Thoracic aorta (tissue), 2 donors: ENCODE data around the gene MSI2. TPM values are rescaled to one million over a fixed set of nuclear protein-coding genes. Genes with fewer than 3 reads are reported as not detected.

Source experiments
- ATAC-seq: fragments of 150-250 bp; one replicate; pipeline ENCODE4 v1.8.0; 2017; ENCODE audit warnings: low read depth; ENCODE audit not compliant: insufficient number of reproducible peaks, low FRiP score
- DNase-seq: peaks from one replicate; pipeline ENCODE4 v3.0.0-alpha.2; 2020; ENCODE audit warnings: low spot score
- H3K27ac ChIP-seq, 2 donors: fragments of 200-600 bp; sonication (generic); 1 replicate in 1 of 2; 2 replicates in 1 of 2; pipeline ENCODE4 v1.5.1; 2016; ENCODE audit warnings: mild to moderate bottlenecking in 2 of 2, moderate library complexity in 2 of 2
- H3K27me3 ChIP-seq: fragments of 200-600 bp; sonication (generic); replicated peaks from 2 replicates; pipeline ENCODE4 v1.6.0; 2016; ENCODE audit warnings: mild to moderate bottlenecking; ENCODE audit not compliant: insufficient read depth
- H3K36me3 ChIP-seq: fragments of 200-600 bp; sonication (generic); one replicate; pipeline ENCODE4 v1.5.1; 2016
- H3K4me1 ChIP-seq, 2 donors: fragments of 200-600 bp; sonication (generic); 1 replicate in 1 of 2; 2 replicates in 1 of 2; pipeline versions ENCODE4 v1.5.1 to v1.6.0; 2016; ENCODE audit warnings: low read depth in 2 of 2, mild to moderate bottlenecking in 1 of 2; ENCODE audit not compliant: control insufficient read depth in 1 of 2
- H3K4me3 ChIP-seq: fragments of 200-600 bp; sonication (generic); 2 replicates; pipeline ENCODE4 v1.5.1; 2016; ENCODE audit warnings: mild to moderate bottlenecking
- H3K9me3 ChIP-seq: fragments of 200-600 bp; sonication (generic); 2 replicates; pipeline ENCODE4 v1.5.1; 2016
- total RNA-seq, 2 donors: library from RNA; depleted of rRNA; stranded (reverse); fragments of >200 nt; gene quantifications; one replicate each; pipeline versions ENCODE4 v1.1.0 to v1.2.3, GENCODE V29; 2016
- TF ChIP-seq, protein P1 (sequence below): fragments of 200-600 bp; sonication (generic); IDR thresholded peaks from one replicate; pipeline ENCODE4 v1.5.1; 2019; ENCODE audit warnings: antibody characterized with exemption

The MSI2 gene
- total RNA-seq, 2 donors from 2014 or later = 32.1 to 46.2 TPM

DNA sequence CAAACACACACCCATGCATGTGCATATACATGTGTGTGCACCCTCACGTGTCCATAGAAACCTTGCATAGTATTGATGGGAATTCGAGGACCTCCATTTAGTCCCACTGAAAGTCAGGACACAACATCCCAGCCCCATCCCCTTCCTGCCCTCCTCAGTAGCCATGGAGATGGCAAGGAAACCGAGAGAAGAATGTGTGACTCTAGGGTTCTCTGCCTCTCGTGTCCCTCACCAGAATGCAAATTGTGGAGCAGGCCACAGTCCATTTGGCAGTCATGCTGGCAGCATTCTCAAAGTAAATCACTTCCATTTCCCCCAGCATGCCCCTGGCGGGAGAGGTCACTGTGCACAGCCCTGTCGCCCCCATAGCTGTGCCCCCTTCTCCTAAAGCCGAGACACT is 141.1 kb downstream of the MSI2 start:
- peaks cover 6% of the 10 kb centered on the region for H3K9me3 ChIP-seq
- H3K4me3 ChIP-seq = no peak overlapping the region
- no peak for DNase-seq
- no peak overlapping the region for H3K27ac ChIP-seq
- no peaks in the 10 kb centered on the region for H3K4me1 ChIP-seq
- TF ChIP-seq, protein P1, sequence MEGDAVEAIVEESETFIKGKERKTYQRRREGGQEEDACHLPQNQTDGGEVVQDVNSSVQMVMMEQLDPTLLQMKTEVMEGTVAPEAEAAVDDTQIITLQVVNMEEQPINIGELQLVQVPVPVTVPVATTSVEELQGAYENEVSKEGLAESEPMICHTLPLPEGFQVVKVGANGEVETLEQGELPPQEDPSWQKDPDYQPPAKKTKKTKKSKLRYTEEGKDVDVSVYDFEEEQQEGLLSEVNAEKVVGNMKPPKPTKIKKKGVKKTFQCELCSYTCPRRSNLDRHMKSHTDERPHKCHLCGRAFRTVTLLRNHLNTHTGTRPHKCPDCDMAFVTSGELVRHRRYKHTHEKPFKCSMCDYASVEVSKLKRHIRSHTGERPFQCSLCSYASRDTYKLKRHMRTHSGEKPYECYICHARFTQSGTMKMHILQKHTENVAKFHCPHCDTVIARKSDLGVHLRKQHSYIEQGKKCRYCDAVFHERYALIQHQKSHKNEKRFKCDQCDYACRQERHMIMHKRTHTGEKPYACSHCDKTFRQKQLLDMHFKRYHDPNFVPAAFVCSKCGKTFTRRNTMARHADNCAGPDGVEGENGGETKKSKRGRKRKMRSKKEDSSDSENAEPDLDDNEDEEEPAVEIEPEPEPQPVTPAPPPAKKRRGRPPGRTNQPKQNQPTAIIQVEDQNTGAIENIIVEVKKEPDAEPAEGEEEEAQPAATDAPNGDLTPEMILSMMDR = no peak
- H3K27me3 ChIP-seq = no peaks in the 10 kb centered on the region
- no peaks in the 10 kb centered on the region for H3K36me3 ChIP-seq
- ATAC-seq = no peak

DNA sequence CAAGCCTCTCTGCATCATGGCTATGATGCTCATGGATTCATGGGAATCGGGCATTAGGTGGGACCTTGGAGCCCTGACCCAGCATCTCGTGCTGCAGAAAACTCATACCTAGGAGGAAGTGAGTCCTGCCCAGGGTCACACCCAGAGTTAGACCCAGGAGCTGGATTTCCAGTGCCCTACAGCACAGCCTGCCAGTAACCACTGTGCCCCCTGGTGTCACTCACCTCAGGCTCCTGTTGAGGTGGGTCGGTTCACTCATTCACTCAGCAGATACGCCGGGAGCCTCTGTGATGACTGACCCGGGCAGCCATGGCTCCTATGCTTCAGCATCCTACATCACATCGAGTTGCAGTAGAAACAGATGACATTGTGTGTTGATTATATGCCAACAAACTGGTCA is 143.4 kb downstream of the MSI2 start:
- H3K27ac ChIP-seq = no peak overlapping the region
- no peak for ATAC-seq
- no peaks in the 10 kb centered on the region for H3K27me3 ChIP-seq
- H3K4me1 ChIP-seq = no peaks in the 10 kb centered on the region
- H3K36me3 ChIP-seq = no peaks in the 10 kb centered on the region
- no peaks in the 10 kb centered on the region for H3K9me3 ChIP-seq
- no peak overlapping the region for H3K4me3 ChIP-seq
- TF ChIP-seq, protein P1 = no peak
- no peak for DNase-seq

DNA sequence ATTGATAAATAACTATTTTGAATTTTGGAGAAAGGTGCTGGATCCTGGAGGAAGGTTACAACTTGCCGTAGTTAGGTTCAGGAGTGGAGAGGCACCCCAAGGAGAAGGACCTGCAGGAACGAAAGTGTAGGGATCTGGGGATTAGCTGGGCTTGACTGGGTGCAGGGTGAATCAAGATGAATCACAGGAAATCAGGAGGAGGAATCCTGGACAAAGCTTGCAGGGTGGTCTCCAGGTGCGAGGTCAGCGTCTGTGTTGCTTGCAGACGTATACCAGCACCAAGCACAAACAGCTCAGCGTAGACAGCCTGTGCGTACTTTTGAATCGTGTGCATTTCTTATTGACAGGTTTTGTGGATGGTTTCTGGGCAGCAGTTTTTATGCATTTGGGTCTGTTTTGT is 144.3 kb downstream of the MSI2 start:
- no peak overlapping the region for H3K27ac ChIP-seq
- H3K27me3 ChIP-seq = no peaks in the 10 kb centered on the region
- DNase-seq = no peak
- no peaks in the 10 kb centered on the region for H3K36me3 ChIP-seq
- TF ChIP-seq, protein P1 = no peak
- H3K4me1 ChIP-seq = peaks cover 0 to 9% of the 10 kb centered on the region in 2 donors
- no peak overlapping the region for H3K4me3 ChIP-seq
- no peaks in the 10 kb centered on the region for H3K9me3 ChIP-seq
- ATAC-seq = no peak

DNA sequence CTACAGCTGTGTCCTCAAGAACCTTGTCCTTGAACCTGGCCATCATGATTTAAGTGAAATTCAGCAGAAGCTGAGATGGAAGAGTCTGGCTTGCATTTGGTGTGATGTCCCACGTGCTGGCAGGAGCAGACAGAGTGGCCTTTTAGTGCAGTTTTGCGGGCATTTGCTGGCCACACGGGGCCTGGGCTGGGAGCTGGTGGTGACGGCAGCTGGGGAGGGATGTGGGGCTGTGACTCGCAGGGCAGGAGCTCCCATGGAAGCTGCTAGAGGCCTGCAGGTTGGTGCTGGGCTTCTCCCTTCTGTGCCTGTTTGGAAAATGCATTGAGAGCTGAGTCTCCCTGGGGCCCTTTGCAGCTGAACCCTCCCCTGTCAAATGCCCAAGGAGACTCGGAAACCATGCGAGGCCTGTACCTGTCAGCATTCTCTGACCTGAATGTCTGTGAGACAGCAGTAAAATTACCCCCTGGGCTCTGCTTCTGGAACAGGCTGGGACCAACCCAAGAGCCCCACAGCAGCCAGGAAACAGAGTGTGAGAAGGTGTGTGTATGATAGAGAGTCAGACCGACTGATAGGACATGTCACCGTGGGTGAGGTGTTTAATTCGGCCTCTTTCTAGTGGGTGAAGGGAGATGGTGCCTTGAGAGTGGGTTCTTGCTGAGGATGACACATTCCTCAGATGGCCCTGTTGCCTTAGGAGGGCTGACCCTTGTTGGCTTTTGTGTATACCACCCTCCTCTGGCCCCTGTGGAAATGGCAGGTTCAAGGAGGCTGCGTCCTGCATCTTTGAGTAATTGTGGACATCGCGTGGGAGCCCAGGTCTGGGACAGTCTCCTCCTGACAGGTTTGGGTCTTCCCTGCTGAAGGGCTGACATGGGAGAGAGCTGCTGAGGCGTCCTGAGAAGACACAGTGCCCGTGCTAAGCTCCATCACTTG is 145.5 kb downstream of the MSI2 start:
- no peaks in the 10 kb centered on the region for H3K27me3 ChIP-seq
- H3K4me1 ChIP-seq = peaks cover 0 to 21% of the 10 kb centered on the region in 2 donors
- ATAC-seq = no peak
- DNase-seq = no peak
- H3K36me3 ChIP-seq = no peaks in the 10 kb centered on the region
- no peaks in the 10 kb centered on the region for H3K9me3 ChIP-seq
- no peak overlapping the region for H3K27ac ChIP-seq
- TF ChIP-seq, protein P1 = no peak
- no peak overlapping the region for H3K4me3 ChIP-seq

DNA sequence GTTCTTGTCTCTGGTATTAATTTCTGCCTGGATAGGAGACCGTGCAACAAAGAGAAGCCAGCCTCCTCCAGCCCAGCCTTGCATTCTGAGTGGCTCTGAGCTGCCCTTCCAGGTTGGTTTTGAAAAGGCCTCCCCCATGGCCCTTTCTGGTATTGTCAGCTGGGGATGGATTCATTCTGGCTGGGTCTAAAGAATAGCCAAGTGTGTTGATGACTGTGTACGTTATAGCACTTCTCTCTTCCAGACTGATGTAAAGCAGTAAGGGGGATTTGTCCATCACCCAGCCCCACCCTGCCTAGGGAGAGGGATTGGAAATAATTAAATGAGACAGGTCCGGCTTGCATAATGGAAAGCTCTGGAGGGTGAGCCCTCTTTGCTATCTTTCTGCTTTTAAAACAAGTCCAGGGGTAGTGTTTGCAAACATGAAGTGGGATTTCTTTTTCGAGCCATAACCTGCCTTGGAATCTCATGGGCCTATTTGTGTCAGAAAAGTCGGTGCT is 146.4 kb downstream of the MSI2 start:
- no peaks in the 10 kb centered on the region for H3K36me3 ChIP-seq
- H3K4me3 ChIP-seq = no peak overlapping the region
- TF ChIP-seq, protein P1 = no peak
- no peak for ATAC-seq
- DNase-seq = no peak
- peaks cover 0 to 24% of the 10 kb centered on the region in 2 donors for H3K4me1 ChIP-seq
- H3K9me3 ChIP-seq = no peaks in the 10 kb centered on the region
- no peak overlapping the region for H3K27ac ChIP-seq
- H3K27me3 ChIP-seq = no peaks in the 10 kb centered on the region
